Measurements from ENCODE around the gene GIPR. TPM values are rescaled to one million over a fixed set of nuclear protein-coding genes. Genes with fewer than 3 reads are reported as not detected.
A peak's percentile ranks its signal among the peaks of the same experiment; 100 is the strongest.

GIPR gene
- total and polyA plus RNA-seq, 2 of the 13 experiments (the other 11 are each of a cell fraction or from before 2014, with no cell fraction given) = 0.15 to 1.2 TPM

DNA sequence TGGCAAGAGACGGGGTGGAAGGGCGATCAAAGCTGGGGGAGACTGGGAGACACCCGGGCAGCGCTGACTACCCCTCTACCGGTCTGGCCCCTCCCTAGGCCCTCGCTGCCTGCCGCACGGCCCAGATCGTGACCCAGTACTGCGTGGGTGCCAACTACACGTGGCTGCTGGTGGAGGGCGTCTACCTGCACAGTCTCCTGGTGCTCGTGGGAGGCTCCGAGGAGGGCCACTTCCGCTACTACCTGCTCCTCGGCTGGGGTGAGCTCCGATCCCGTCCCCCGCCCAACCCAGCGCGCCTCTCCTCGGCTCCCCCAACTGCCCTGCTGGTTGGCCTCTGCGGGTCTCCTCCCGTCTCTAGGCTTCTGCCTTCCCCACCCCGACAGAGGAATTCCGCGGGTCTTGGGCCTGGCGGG, 8.8 kb downstream of the GIPR start (continued):
- TF ChIP-seq, protein P1, sequence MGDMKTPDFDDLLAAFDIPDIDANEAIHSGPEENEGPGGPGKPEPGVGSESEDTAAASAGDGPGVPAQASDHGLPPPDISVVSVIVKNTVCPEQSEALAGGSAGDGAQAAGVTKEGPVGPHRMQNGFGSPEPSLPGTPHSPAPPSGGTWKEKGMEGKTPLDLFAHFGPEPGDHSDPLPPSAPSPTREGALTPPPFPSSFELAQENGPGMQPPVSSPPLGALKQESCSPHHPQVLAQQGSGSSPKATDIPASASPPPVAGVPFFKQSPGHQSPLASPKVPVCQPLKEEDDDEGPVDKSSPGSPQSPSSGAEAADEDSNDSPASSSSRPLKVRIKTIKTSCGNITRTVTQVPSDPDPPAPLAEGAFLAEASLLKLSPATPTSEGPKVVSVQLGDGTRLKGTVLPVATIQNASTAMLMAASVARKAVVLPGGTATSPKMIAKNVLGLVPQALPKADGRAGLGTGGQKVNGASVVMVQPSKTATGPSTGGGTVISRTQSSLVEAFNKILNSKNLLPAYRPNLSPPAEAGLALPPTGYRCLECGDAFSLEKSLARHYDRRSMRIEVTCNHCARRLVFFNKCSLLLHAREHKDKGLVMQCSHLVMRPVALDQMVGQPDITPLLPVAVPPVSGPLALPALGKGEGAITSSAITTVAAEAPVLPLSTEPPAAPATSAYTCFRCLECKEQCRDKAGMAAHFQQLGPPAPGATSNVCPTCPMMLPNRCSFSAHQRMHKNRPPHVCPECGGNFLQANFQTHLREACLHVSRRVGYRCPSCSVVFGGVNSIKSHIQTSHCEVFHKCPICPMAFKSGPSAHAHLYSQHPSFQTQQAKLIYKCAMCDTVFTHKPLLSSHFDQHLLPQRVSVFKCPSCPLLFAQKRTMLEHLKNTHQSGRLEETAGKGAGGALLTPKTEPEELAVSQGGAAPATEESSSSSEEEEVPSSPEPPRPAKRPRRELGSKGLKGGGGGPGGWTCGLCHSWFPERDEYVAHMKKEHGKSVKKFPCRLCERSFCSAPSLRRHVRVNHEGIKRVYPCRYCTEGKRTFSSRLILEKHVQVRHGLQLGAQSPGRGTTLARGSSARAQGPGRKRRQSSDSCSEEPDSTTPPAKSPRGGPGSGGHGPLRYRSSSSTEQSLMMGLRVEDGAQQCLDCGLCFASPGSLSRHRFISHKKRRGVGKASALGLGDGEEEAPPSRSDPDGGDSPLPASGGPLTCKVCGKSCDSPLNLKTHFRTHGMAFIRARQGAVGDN (CRISPR knock-in tag; IDR thresholded peaks at IDR 0.05) = peak; percentile 70
- TF ChIP-seq ZNF652 (CRISPR knock-in tag; IDR thresholded peaks at IDR 0.05; ENCODE audit: borderline replicate concordance, low read depth) (no peak), ZNF572 (CRISPR knock-in tag; IDR thresholded peaks at IDR 0.05) (no peak), ZFX (CRISPR knock-in tag; IDR thresholded peaks at IDR 0.05; ENCODE audit: low read depth) (0 out of 2 replicates have a peak, but pooled peaks have one; percentile 15), CAMTA2 (CRISPR knock-in tag; IDR thresholded peaks at IDR 0.05; ENCODE audit: borderline replicate concordance) (no peak), ZNF17 (CRISPR knock-in tag; IDR thresholded peaks at IDR 0.05) (no peak), MYC (CRISPR knock-in tag; IDR thresholded peaks at IDR 0.05; ENCODE audit: borderline replicate concordance) (peak; percentile 35; the same call in 1 of the 2 replicates), ZNF235 (CRISPR knock-in tag; IDR thresholded peaks at IDR 0.05; ENCODE audit: borderline replicate concordance) (no peak), SRSF1 (optimal IDR thresholded peaks at IDR 0.05; ENCODE audit: low read depth, low read length) (no peak), KDM5B (CRISPR knock-in tag; IDR thresholded peaks at IDR 0.05; ENCODE audit: borderline replicate concordance) (0 out of 2 replicates have a peak, but pooled peaks have one; percentile 40), HOXD1 (CRISPR knock-in tag; IDR thresholded peaks at IDR 0.05) (no peak), KAT2B (IDR thresholded peaks at IDR 0.05; ENCODE audit: borderline replicate concordance, low read depth, low read length) (no peak), ELF3 (CRISPR knock-in tag; IDR thresholded peaks at IDR 0.05) (no peak)
- TF ChIP-seq, protein P2, sequence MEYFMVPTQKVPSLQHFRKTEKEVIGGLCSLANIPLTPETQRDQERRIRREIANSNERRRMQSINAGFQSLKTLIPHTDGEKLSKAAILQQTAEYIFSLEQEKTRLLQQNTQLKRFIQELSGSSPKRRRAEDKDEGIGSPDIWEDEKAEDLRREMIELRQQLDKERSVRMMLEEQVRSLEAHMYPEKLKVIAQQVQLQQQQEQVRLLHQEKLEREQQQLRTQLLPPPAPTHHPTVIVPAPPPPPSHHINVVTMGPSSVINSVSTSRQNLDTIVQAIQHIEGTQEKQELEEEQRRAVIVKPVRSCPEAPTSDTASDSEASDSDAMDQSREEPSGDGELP (IDR thresholded peaks at IDR 0.05; ENCODE audit: borderline replicate concordance, low read depth) = no peak
- TF ChIP-seq, protein P3, sequence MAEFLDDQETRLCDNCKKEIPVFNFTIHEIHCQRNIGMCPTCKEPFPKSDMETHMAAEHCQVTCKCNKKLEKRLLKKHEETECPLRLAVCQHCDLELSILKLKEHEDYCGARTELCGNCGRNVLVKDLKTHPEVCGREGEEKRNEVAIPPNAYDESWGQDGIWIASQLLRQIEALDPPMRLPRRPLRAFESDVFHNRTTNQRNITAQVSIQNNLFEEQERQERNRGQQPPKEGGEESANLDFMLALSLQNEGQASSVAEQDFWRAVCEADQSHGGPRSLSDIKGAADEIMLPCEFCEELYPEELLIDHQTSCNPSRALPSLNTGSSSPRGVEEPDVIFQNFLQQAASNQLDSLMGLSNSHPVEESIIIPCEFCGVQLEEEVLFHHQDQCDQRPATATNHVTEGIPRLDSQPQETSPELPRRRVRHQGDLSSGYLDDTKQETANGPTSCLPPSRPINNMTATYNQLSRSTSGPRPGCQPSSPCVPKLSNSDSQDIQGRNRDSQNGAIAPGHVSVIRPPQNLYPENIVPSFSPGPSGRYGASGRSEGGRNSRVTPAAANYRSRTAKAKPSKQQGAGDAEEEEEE (CRISPR knock-in tag; IDR thresholded peaks at IDR 0.05; ENCODE audit: borderline replicate concordance) = no peak
- TF ChIP-seq, protein P4, sequence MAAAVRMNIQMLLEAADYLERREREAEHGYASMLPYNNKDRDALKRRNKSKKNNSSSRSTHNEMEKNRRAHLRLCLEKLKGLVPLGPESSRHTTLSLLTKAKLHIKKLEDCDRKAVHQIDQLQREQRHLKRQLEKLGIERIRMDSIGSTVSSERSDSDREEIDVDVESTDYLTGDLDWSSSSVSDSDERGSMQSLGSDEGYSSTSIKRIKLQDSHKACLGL (CRISPR knock-in tag; IDR thresholded peaks at IDR 0.05) = peak; percentile 40; the same call in 1 of the 2 replicates
- TF ChIP-seq, protein P5, sequence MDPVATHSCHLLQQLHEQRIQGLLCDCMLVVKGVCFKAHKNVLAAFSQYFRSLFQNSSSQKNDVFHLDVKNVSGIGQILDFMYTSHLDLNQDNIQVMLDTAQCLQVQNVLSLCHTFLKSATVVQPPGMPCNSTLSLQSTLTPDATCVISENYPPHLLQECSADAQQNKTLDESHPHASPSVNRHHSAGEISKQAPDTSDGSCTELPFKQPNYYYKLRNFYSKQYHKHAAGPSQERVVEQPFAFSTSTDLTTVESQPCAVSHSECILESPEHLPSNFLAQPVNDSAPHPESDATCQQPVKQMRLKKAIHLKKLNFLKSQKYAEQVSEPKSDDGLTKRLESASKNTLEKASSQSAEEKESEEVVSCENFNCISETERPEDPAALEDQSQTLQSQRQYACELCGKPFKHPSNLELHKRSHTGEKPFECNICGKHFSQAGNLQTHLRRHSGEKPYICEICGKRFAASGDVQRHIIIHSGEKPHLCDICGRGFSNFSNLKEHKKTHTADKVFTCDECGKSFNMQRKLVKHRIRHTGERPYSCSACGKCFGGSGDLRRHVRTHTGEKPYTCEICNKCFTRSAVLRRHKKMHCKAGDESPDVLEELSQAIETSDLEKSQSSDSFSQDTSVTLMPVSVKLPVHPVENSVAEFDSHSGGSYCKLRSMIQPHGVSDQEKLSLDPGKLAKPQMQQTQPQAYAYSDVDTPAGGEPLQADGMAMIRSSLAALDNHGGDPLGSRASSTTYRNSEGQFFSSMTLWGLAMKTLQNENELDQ (CRISPR knock-in tag; IDR thresholded peaks at IDR 0.05; ENCODE audit: borderline replicate concordance) = no peak
